Mesenchymal stem cell (in vitro differentiated cells and primary cell): ENCODE results near the gene LACTB.

ENCODE experiments used
- DNase-seq: peaks from one replicate; pipeline ENCODE4 v3.0.0-alpha.2; 2013
- H2AFZ ChIP-seq: one replicate; pipeline ENCODE4 v1.6.1; 2013; ENCODE audit warnings: low read depth, mild to moderate bottlenecking, control low read depth, inconsistent platforms, low read length, moderate library complexity
- H2AK5ac ChIP-seq: 2 replicates; pipeline ENCODE4 v1.6.1; 2013; ENCODE audit warnings: low read length, moderate library complexity, mild to moderate bottlenecking, inconsistent platforms; ENCODE audit not compliant: severe bottlenecking
- H2BK120ac ChIP-seq: one replicate; pipeline ENCODE4 v1.6.1; 2013; ENCODE audit warnings: low read depth, mild to moderate bottlenecking, inconsistent platforms, low read length, moderate library complexity
- H2BK12ac ChIP-seq, 2 experiments: one replicate each; pipeline ENCODE4 v1.6.1; 2013; ENCODE audit warnings: inconsistent platforms in 2 of 2, low read length in 2 of 2, mild to moderate bottlenecking in 2 of 2, moderate library complexity in 2 of 2, control low read depth in 1 of 2
- H2BK15ac ChIP-seq: one replicate; pipeline ENCODE4 v1.6.1; 2013; ENCODE audit warnings: mild to moderate bottlenecking, low read depth, inconsistent platforms; ENCODE audit not compliant: poor library complexity, severe bottlenecking
- H2BK5ac ChIP-seq: 2 replicates; pipeline ENCODE4 v1.6.1; 2013; ENCODE audit warnings: low read depth, mild to moderate bottlenecking, low read length, control low read depth, inconsistent platforms; ENCODE audit not compliant: poor library complexity, severe bottlenecking
- H3K14ac ChIP-seq, 2 experiments: one replicate each; pipeline ENCODE4 v1.6.1; 2013; ENCODE audit warnings: inconsistent platforms in 2 of 2, low read length in 2 of 2, control low read depth in 1 of 2, mild to moderate bottlenecking in 1 of 2, moderate library complexity in 1 of 2
- H3K18ac ChIP-seq, 2 experiments: one replicate each; pipeline ENCODE4 v1.6.1; 2013; ENCODE audit warnings: inconsistent platforms in 2 of 2, low read length in 2 of 2, control low read depth in 1 of 2, low read depth in 1 of 2, mild to moderate bottlenecking in 1 of 2
- H3K23ac ChIP-seq, 2 experiments: one replicate each; pipeline ENCODE4 v1.6.1; 2013; ENCODE audit warnings: inconsistent platforms in 2 of 2, low read length in 2 of 2, mild to moderate bottlenecking in 2 of 2, moderate library complexity in 2 of 2, control low read depth in 1 of 2
- H3K27ac ChIP-seq: 2 replicates; pipeline ENCODE4 v1.5.1; 2013; ENCODE audit warnings: mild to moderate bottlenecking, moderate library complexity, low read length, control low read depth, inconsistent platforms; ENCODE audit not compliant: poor library complexity, severe bottlenecking
- H3K27me3 ChIP-seq, 2 experiments: 2 replicates each; pipeline versions ENCODE4 v1.6.1 to v1.7.0; 2013; ENCODE audit warnings: low read length in 2 of 2, mild to moderate bottlenecking in 2 of 2, moderate library complexity in 2 of 2, control low read depth in 1 of 2, inconsistent platforms in 1 of 2; ENCODE audit not compliant: control insufficient read depth in 1 of 2, insufficient read depth in 1 of 2
- H3K36me3 ChIP-seq, 2 experiments: 2 replicates each; pipeline versions ENCODE4 v1.6.1 to v1.7.0; 2013; ENCODE audit warnings: low read length in 2 of 2, control low read depth in 1 of 2, inconsistent platforms in 1 of 2, low read depth in 1 of 2, mild to moderate bottlenecking in 1 of 2; ENCODE audit not compliant: insufficient read depth in 2 of 2, control insufficient read depth in 1 of 2
- H3K4ac ChIP-seq, 2 experiments: one replicate each; pipeline ENCODE4 v1.6.1; 2013; ENCODE audit warnings: inconsistent platforms in 2 of 2, low read length in 2 of 2, mild to moderate bottlenecking in 2 of 2, moderate library complexity in 2 of 2, control low read depth in 1 of 2, low read depth in 1 of 2
- H3K4me1 ChIP-seq: 2 replicates; pipeline ENCODE4 v1.6.1; 2013; ENCODE audit warnings: low read depth, low read length, control low read depth; ENCODE audit not compliant: control insufficient read depth, insufficient read depth
- H3K4me2 ChIP-seq: 2 replicates; pipeline ENCODE4 v1.6.1; 2013; ENCODE audit warnings: low read length, mild to moderate bottlenecking, inconsistent platforms; ENCODE audit not compliant: poor library complexity, severe bottlenecking
- H3K4me3 ChIP-seq, 2 experiments: 2 replicates each; pipeline versions ENCODE4 v1.5.1 to v1.7.0; 2013; ENCODE audit warnings: low read length in 2 of 2, mild to moderate bottlenecking in 2 of 2, control low read depth in 1 of 2, low read depth in 1 of 2; ENCODE audit not compliant: insufficient read depth in 1 of 2
- H3K79me1 ChIP-seq: replicated peaks from 2 replicates; pipeline ENCODE4 v1.6.1; 2013; ENCODE audit warnings: mild to moderate bottlenecking, control low read depth, low read length, inconsistent platforms; ENCODE audit not compliant: poor library complexity, severe bottlenecking
- H3K9ac ChIP-seq: 2 replicates; pipeline ENCODE4 v1.7.0; 2013; ENCODE audit warnings: mild to moderate bottlenecking, low read length, moderate library complexity
- H3K9me3 ChIP-seq: 2 replicates; pipeline ENCODE4 v1.7.0; 2013; ENCODE audit warnings: mild to moderate bottlenecking, low read length; ENCODE audit not compliant: control insufficient read depth
- H4K8ac ChIP-seq: one replicate; pipeline ENCODE4 v1.6.1; 2013; ENCODE audit warnings: inconsistent platforms, mild to moderate bottlenecking, low read length, moderate library complexity
- H4K91ac ChIP-seq: one replicate; pipeline ENCODE4 v1.6.1; 2013; ENCODE audit warnings: mild to moderate bottlenecking, low read length, inconsistent platforms
- WGBS: methylation state at CpG from one replicate; pipeline ENCODE4 v1.1.7; 2013; ENCODE audit warnings: mixed read lengths; 5-methylcytosine and 5-hydroxymethylcytosine counted together

LACTB gene

GRCh38 chr15:63126726-63127125 is 5.1 kb downstream of the LACTB start:
- H3K27me3 ChIP-seq: no peaks in the 10 kb centered on the region
- H2BK15ac ChIP-seq: no peak overlapping the region
- H3K4me2 ChIP-seq: no peak overlapping the region
- no peak overlapping the region for H2AK5ac ChIP-seq
- no peaks in the 10 kb centered on the region for H3K4me1 ChIP-seq
- no peak overlapping the region for H2BK12ac ChIP-seq
- no peak overlapping the region for H3K27ac ChIP-seq
- no peak overlapping the region for H3K14ac ChIP-seq
- no peak overlapping the region for H3K18ac ChIP-seq
- H3K9me3 ChIP-seq: no peaks in the 10 kb centered on the region
- H2AFZ ChIP-seq: no peak overlapping the region
- no peak overlapping the region for H2BK5ac ChIP-seq
- WGBS: 85% methylated on average over 2 of the region's 3 CpGs
- H4K91ac ChIP-seq: no peak overlapping the region
- H3K79me1 ChIP-seq: peaks cover 10% of the 10 kb centered on the region
- no peak for DNase-seq
- H2BK120ac ChIP-seq: no peak overlapping the region
- H3K36me3 ChIP-seq: peaks cover 21 to 58% of the 10 kb centered on the region in 2 experiments
- H3K23ac ChIP-seq: no peak overlapping the region
- no peak overlapping the region for H3K4ac ChIP-seq
- no peak overlapping the region for H4K8ac ChIP-seq
- H3K4me3 ChIP-seq: no peak overlapping the region
- peak overlapping the region; percentile 16 for H3K9ac ChIP-seq

- Histone ChIP-seq H3K27ac (no peak overlapping the region), H2BK15ac (no peak overlapping the region), H3K79me1 (peaks cover 8% of the 10 kb centered on the region), H2BK5ac (no peak overlapping the region), H3K36me3 (peaks cover 7 to 39% of the 10 kb centered on the region in 2 experiments), H2BK12ac (no peak overlapping the region), H3K27me3 (no peaks in the 10 kb centered on the region), H4K91ac (no peak overlapping the region), H3K18ac (no peak overlapping the region), H3K23ac (no peak overlapping the region), H2AFZ (no peak overlapping the region), H2AK5ac (no peak overlapping the region), H4K8ac (no peak overlapping the region), H3K4me2 (no peak overlapping the region), H3K4me3 (no peak overlapping the region), H2BK120ac (no peak overlapping the region), H3K14ac (no peak overlapping the region), H3K9ac (peak overlapping the region; percentile 90), H3K4ac (no peak overlapping the region), H3K9me3 (no peaks in the 10 kb centered on the region), H3K4me1 (peaks cover 2% of the 10 kb centered on the region)
- DNase-seq: peak; percentile 45
- WGBS: 86% methylated on average over 1 of the region's 1 CpG
Measured at GRCh38 chr15:63133786-63134185, 12.1 kb downstream of the LACTB start.

GRCh38 chr15:63134245-63134985 is 12.8 kb downstream of the LACTB start:
- 82% methylated on average over 2 of the region's 2 CpGs for WGBS
- Histone ChIP-seq H3K36me3 (peaks cover 8 to 33% of the 10 kb centered on the region in 2 experiments), H2BK5ac (no peak overlapping the region), H3K79me1 (peaks cover 7% of the 10 kb centered on the region), H3K27me3 (no peaks in the 10 kb centered on the region), H2BK12ac (peak overlapping the region in 1 of 2 experiments; percentile 59), H2BK15ac (peak overlapping the region; percentile 53), H4K8ac (no peak overlapping the region), H3K4ac (peak overlapping the region in 1 of 2 experiments; percentile 49), H3K18ac (peak overlapping the region in 1 of 2 experiments; percentile 21), H3K4me3 (no peak overlapping the region), H3K4me2 (no peak overlapping the region), H3K23ac (no peak overlapping the region), H2BK120ac (no peak overlapping the region), H3K9me3 (no peaks in the 10 kb centered on the region), H2AK5ac (no peak overlapping the region), H4K91ac (no peak overlapping the region), H3K14ac (peak overlapping the region in 1 of 2 experiments; percentile 1), H3K9ac (peak overlapping the region; percentile 90), H3K4me1 (peaks cover 2% of the 10 kb centered on the region), H2AFZ (no peak overlapping the region), H3K27ac (no peak overlapping the region)
- DNase-seq: no peak

- H2AFZ ChIP-seq: no peak overlapping the region
- H2BK12ac ChIP-seq: no peak overlapping the region
- H3K4me3 ChIP-seq: no peak overlapping the region
- no peak overlapping the region for H3K4ac ChIP-seq
- H3K14ac ChIP-seq: no peak overlapping the region
- H3K27ac ChIP-seq: no peak overlapping the region
- H3K23ac ChIP-seq: no peak overlapping the region
- H3K4me1 ChIP-seq: peaks cover 2% of the 10 kb centered on the region
- no peaks in the 10 kb centered on the region for H3K27me3 ChIP-seq
- no peaks in the 10 kb centered on the region for H3K9me3 ChIP-seq
- no peak for DNase-seq
- H2BK120ac ChIP-seq: no peak overlapping the region
- no peak overlapping the region for H2BK15ac ChIP-seq
- 91% methylated on average over 4 of the region's 5 CpGs for WGBS
- H3K9ac ChIP-seq: peak overlapping the region; percentile 90
- H2BK5ac ChIP-seq: no peak overlapping the region
- no peak overlapping the region for H2AK5ac ChIP-seq
- H3K36me3 ChIP-seq: peaks cover 8 to 25% of the 10 kb centered on the region in 2 experiments
- peaks cover 6% of the 10 kb centered on the region for H3K79me1 ChIP-seq
- H3K4me2 ChIP-seq: no peak overlapping the region
- H4K91ac ChIP-seq: no peak overlapping the region
- no peak overlapping the region for H4K8ac ChIP-seq
- peak overlapping the region in 1 of 2 experiments; percentile 29 for H3K18ac ChIP-seq
Measured at GRCh38 chr15:63135281-63135680, 13.6 kb downstream of the LACTB start.
